B cell (primary cell): ENCODE measurements around the gene CENPX.

Experiments
- EZH2 ChIP-seq: IDR thresholded peaks from 2 replicates; pipeline ENCODE4 v1.6.1; 2012; ENCODE audit warnings: borderline replicate concordance, low read depth, mild to moderate bottlenecking, moderate library complexity, low read length; ENCODE audit not compliant: insufficient read depth, poor library complexity, severe bottlenecking
- TF ChIP-seq, protein P1 (sequence below): fragments of 200-600 bp; IDR thresholded peaks from one replicate; pipeline ENCODE4 v1.8.0; 2022; ENCODE audit warnings: antibody characterized with exemption, mild to moderate bottlenecking

DNA sequence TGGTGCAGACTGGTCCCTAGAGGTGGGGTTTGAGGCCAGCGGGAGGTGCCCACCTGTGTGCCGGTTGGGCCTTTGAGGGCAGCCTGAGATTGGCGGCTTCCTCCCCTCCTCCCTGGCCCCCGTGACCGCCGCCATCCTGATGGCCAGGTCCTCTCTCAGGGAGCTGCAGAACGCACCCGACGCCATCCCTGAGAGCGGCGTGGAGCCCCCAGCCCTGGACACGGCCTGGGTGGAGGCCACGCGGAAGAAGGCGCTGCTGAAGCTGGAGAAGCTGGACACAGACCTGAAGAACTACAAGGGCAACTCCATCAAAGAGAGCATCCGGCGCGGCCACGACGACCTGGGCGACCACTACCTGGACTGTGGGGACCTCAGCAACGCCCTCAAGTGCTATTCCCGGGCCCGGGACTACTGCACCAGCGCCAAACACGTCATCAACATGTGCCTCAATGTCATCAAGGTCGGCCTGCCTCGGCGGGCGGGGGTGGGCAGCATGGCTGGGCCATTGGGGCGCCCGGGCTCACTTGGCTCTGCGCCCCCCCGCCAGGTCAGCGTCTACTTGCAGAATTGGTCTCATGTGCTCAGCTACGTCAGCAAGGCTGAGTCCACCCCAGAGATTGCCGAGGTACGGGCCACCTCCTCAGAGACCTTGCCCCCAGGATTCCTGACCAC is 31.8 kb upstream of the CENPX start:
- TF ChIP-seq, protein P1, sequence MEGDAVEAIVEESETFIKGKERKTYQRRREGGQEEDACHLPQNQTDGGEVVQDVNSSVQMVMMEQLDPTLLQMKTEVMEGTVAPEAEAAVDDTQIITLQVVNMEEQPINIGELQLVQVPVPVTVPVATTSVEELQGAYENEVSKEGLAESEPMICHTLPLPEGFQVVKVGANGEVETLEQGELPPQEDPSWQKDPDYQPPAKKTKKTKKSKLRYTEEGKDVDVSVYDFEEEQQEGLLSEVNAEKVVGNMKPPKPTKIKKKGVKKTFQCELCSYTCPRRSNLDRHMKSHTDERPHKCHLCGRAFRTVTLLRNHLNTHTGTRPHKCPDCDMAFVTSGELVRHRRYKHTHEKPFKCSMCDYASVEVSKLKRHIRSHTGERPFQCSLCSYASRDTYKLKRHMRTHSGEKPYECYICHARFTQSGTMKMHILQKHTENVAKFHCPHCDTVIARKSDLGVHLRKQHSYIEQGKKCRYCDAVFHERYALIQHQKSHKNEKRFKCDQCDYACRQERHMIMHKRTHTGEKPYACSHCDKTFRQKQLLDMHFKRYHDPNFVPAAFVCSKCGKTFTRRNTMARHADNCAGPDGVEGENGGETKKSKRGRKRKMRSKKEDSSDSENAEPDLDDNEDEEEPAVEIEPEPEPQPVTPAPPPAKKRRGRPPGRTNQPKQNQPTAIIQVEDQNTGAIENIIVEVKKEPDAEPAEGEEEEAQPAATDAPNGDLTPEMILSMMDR = no peak
- TF ChIP-seq EZH2 = no peak
